H9 (cell line): Measurements from ENCODE around the gene ELF2. TPM values are rescaled to one million over a fixed set of nuclear protein-coding genes. Genes with fewer than 3 reads are reported as not detected.

Experiments
- DNase-seq: peaks from one replicate; pipeline ENCODE4 v3.0.0-alpha.2; 2017
- H2AFZ ChIP-seq: one replicate; pipeline ENCODE4 v1.6.1; 2013; ENCODE audit warnings: mild to moderate bottlenecking, low read length, control low read depth, moderate library complexity
- H2AK5ac ChIP-seq: 2 replicates; pipeline ENCODE4 v1.6.1; 2013; ENCODE audit warnings: low read length, control low read depth, mixed read lengths; ENCODE audit not compliant: insufficient read length
- H2BK120ac ChIP-seq: one replicate; pipeline ENCODE4 v1.6.1; 2013; ENCODE audit warnings: low read depth, mild to moderate bottlenecking, low read length, control low read depth, inconsistent platforms; ENCODE audit not compliant: poor library complexity, severe bottlenecking
- H2BK12ac ChIP-seq: 2 replicates; pipeline ENCODE4 v1.6.1; 2013; ENCODE audit warnings: low read length, control low read depth, mixed read lengths, low read depth; ENCODE audit not compliant: insufficient read length
- H2BK15ac ChIP-seq: 2 replicates; pipeline ENCODE4 v1.6.1; 2013; ENCODE audit warnings: low read depth, low read length, control low read depth
- H2BK20ac ChIP-seq: one replicate; pipeline ENCODE4 v1.6.1; 2013; ENCODE audit warnings: low read depth, mild to moderate bottlenecking, low read length, control low read depth, inconsistent platforms; ENCODE audit not compliant: poor library complexity, severe bottlenecking
- H2BK5ac ChIP-seq: 2 replicates; pipeline ENCODE4 v1.6.1; 2013; ENCODE audit warnings: low read length, control low read depth, mixed read lengths; ENCODE audit not compliant: insufficient read length
- H3K14ac ChIP-seq: 2 replicates; pipeline ENCODE4 v1.6.1; 2013; ENCODE audit warnings: low read length, control low read depth; ENCODE audit not compliant: insufficient read depth
- H3K18ac ChIP-seq: 2 replicates; pipeline ENCODE4 v1.6.1; 2013; ENCODE audit warnings: low read depth, mild to moderate bottlenecking, mixed read lengths, low read length, control low read depth; ENCODE audit not compliant: insufficient read length
- H3K23ac ChIP-seq: 2 replicates; pipeline ENCODE4 v1.6.1; 2013; ENCODE audit warnings: low read length, control low read depth, mixed read lengths, low read depth; ENCODE audit not compliant: insufficient read length
- H3K23me2 ChIP-seq: 2 replicates; pipeline ENCODE4 v1.6.1; 2013; ENCODE audit warnings: low read depth, mild to moderate bottlenecking, mixed read lengths, low read length, control low read depth; ENCODE audit not compliant: insufficient read length, poor library complexity, severe bottlenecking
- H3K27ac ChIP-seq: 2 replicates; pipeline ENCODE4 v1.5.1; 2013; ENCODE audit warnings: low read length, control low read depth, mixed read lengths, low read depth; ENCODE audit not compliant: insufficient read length
- H3K27me3 ChIP-seq: 2 replicates; pipeline ENCODE4 v1.6.1; 2013; ENCODE audit warnings: low read length, control low read depth, inconsistent platforms; ENCODE audit not compliant: insufficient read depth
- H3K4ac ChIP-seq: 2 replicates; pipeline ENCODE4 v1.6.1; 2013; ENCODE audit warnings: low read depth, mild to moderate bottlenecking, control low read depth, inconsistent platforms, low read length, moderate library complexity
- H3K4me1 ChIP-seq: 2 replicates; pipeline ENCODE4 v1.6.1; 2013; ENCODE audit warnings: low read length, control low read depth, inconsistent platforms; ENCODE audit not compliant: insufficient read depth
- H3K4me2 ChIP-seq: 2 replicates; pipeline ENCODE4 v1.6.1; 2013; ENCODE audit warnings: low read length, control low read depth, mixed read lengths; ENCODE audit not compliant: insufficient read length, insufficient read depth
- H3K56ac ChIP-seq: 2 replicates; pipeline ENCODE4 v1.6.1; 2013; ENCODE audit warnings: low read depth, mild to moderate bottlenecking, mixed read lengths, low read length, control low read depth; ENCODE audit not compliant: insufficient read length
- H3K79me1 ChIP-seq: 2 replicates; pipeline ENCODE4 v1.6.1; 2013; ENCODE audit warnings: low read depth, mild to moderate bottlenecking, moderate library complexity, low read length, control low read depth, inconsistent platforms; ENCODE audit not compliant: insufficient read depth, poor library complexity, severe bottlenecking
- H3K79me2 ChIP-seq: 2 replicates; pipeline ENCODE4 v1.6.1; 2013; ENCODE audit warnings: low read length, control low read depth, inconsistent platforms; ENCODE audit not compliant: insufficient read depth
- H3K9ac ChIP-seq: 2 replicates; pipeline ENCODE4 v1.6.1; 2013; ENCODE audit warnings: low read length, control low read depth, mixed read lengths; ENCODE audit not compliant: insufficient read length; ENCODE audit errors: extremely low read depth
- H3K9me3 ChIP-seq: one replicate; pipeline ENCODE4 v1.6.1; 2013; ENCODE audit warnings: low read depth, low read length, inconsistent platforms; ENCODE audit not compliant: control insufficient read depth
- H3T11ph ChIP-seq: one replicate; pipeline ENCODE4 v1.6.1; 2013; ENCODE audit warnings: mild to moderate bottlenecking, low read length, control low read depth, inconsistent platforms
- H4K20me1 ChIP-seq: one replicate; pipeline ENCODE4 v1.6.1; 2013; ENCODE audit not compliant: control insufficient read depth, insufficient read length, insufficient read depth
- H4K5ac ChIP-seq: 2 replicates; pipeline ENCODE4 v1.6.1; 2013; ENCODE audit warnings: low read depth, mild to moderate bottlenecking, mixed read lengths, low read length, control low read depth; ENCODE audit not compliant: insufficient read length
- H4K8ac ChIP-seq: replicated peaks from 2 replicates; pipeline ENCODE4 v1.6.1; 2013; ENCODE audit warnings: low read length, control low read depth, mixed read lengths, low read depth; ENCODE audit not compliant: insufficient read length
- H4K91ac ChIP-seq: 2 replicates; pipeline ENCODE4 v1.6.1; 2013; ENCODE audit warnings: low read depth, mild to moderate bottlenecking, moderate library complexity, mixed read lengths, low read length, control low read depth; ENCODE audit not compliant: insufficient read length
- H3K27ac Mint-ChIP-seq, 3 experiments: 2 replicates in 2 of 3; 3 replicates in 1 of 3; pipeline ENCODE4 v1.8.0; 2020 to 2021; ENCODE audit warnings: mixed read lengths in 3 of 3, mild to moderate bottlenecking in 1 of 3, moderate library complexity in 1 of 3
- H3K27me3 Mint-ChIP-seq: 2 replicates; pipeline ENCODE4 v1.8.0; 2021; ENCODE audit warnings: low read depth, mild to moderate bottlenecking, moderate library complexity, mixed read lengths
- H3K36me3 Mint-ChIP-seq, 3 experiments: 2 replicates in 2 of 3; 3 replicates in 1 of 3; pipeline ENCODE4 v1.8.0; 2020 to 2021; ENCODE audit warnings: low read depth in 3 of 3, mixed read lengths in 3 of 3; ENCODE audit not compliant: insufficient read depth in 1 of 3
- H3K4me1 Mint-ChIP-seq, 2 experiments: 2 replicates each; pipeline ENCODE4 v1.8.0; 2020; ENCODE audit warnings: mixed read lengths in 2 of 2
- H3K4me3 Mint-ChIP-seq, 2 experiments: 2 replicates in 1 of 2; 3 replicates in 1 of 2; pipeline ENCODE4 v1.8.0; 2020 to 2021; ENCODE audit warnings: mild to moderate bottlenecking in 2 of 2, mixed read lengths in 2 of 2, moderate library complexity in 1 of 2
- H3K9me3 Mint-ChIP-seq, 2 experiments: 2 replicates in 1 of 2; 3 replicates in 1 of 2; pipeline ENCODE4 v1.8.0; 2020; ENCODE audit warnings: mild to moderate bottlenecking in 2 of 2, mixed read lengths in 2 of 2, moderate library complexity in 1 of 2
- WGBS: extraction: QIAGEN DNeasy Blood & Tissue Kit; methylation state at CpG from one replicate; pipeline ENCODE4 v1.1.7; 2013; ENCODE audit warnings: missing lambda C conversion rate, low lambda C conversion rate, mixed read lengths; ENCODE audit not compliant: insufficient read length; ENCODE audit errors: extremely low coverage; 5-methylcytosine and 5-hydroxymethylcytosine counted together
- total RNA-seq: library from RNA; stranded (reverse); gene quantifications from 2 replicates; pipeline ENCODE4 v1.2.1, GENCODE V29; 2021
- TF ChIP-seq, protein P1 (sequence below): fragments of 200-600 bp; sonication (generic); conservative IDR thresholded peaks from 3 replicates; pipeline ENCODE4 v1.8.0; 2021; ENCODE audit warnings: antibody characterized with exemption, mild to moderate bottlenecking

ELF2 gene
- total RNA-seq, 1 experiment from 2014 or later: 49.6 TPM

GRCh38 chr4:139011225-139011950 lies 165.6 kb downstream of the ELF2 start:
- Histone ChIP-seq H3K9me3 (peaks cover 7% of the 10 kb centered on the region), H3K4ac (no peak overlapping the region), H2BK5ac (no peak overlapping the region), H3K4me2 (no peak overlapping the region), H3K9ac (no peak overlapping the region), H3K4me1 (peaks cover 7% of the 10 kb centered on the region), H3K23ac (no peak overlapping the region), H2BK120ac (no peak overlapping the region), H3T11ph (no peak overlapping the region), H3K27me3 (no peaks in the 10 kb centered on the region), H3K14ac (no peak overlapping the region), H3K27ac (no peak overlapping the region), H3K79me1 (no peaks in the 10 kb centered on the region), H2BK15ac (no peak overlapping the region), H3K18ac (no peak overlapping the region), H2AK5ac (no peak overlapping the region), H2BK12ac (no peak overlapping the region), H4K5ac (no peak overlapping the region), H3K56ac (no peak overlapping the region), H3K23me2 (peaks cover 4% of the 10 kb centered on the region), H4K91ac (no peak overlapping the region), H2AFZ (no peak overlapping the region), H4K8ac (no peak overlapping the region), H3K79me2 (peaks cover 2% of the 10 kb centered on the region; the same call in 1 of the 2 replicates), H2BK20ac (no peak overlapping the region), H4K20me1 (no peaks in the 10 kb centered on the region)
- no peak overlapping the region for H3K27ac Mint-ChIP-seq
- peaks cover 21 to 26% of the 10 kb centered on the region in 2 experiments for H3K4me1 Mint-ChIP-seq
- TF ChIP-seq, protein P1, sequence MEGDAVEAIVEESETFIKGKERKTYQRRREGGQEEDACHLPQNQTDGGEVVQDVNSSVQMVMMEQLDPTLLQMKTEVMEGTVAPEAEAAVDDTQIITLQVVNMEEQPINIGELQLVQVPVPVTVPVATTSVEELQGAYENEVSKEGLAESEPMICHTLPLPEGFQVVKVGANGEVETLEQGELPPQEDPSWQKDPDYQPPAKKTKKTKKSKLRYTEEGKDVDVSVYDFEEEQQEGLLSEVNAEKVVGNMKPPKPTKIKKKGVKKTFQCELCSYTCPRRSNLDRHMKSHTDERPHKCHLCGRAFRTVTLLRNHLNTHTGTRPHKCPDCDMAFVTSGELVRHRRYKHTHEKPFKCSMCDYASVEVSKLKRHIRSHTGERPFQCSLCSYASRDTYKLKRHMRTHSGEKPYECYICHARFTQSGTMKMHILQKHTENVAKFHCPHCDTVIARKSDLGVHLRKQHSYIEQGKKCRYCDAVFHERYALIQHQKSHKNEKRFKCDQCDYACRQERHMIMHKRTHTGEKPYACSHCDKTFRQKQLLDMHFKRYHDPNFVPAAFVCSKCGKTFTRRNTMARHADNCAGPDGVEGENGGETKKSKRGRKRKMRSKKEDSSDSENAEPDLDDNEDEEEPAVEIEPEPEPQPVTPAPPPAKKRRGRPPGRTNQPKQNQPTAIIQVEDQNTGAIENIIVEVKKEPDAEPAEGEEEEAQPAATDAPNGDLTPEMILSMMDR: no peak
- no peak overlapping the region for H3K4me3 Mint-ChIP-seq
- peaks cover 5 to 8% (median 6%) of the 10 kb centered on the region in 3 experiments; a peak in 5 of 7 replicates for H3K36me3 Mint-ChIP-seq
- peaks cover 8 to 13% of the 10 kb centered on the region in 2 experiments for H3K9me3 Mint-ChIP-seq
- H3K27me3 Mint-ChIP-seq: no peaks in the 10 kb centered on the region; the same call in 1 of the 2 replicates
- DNase-seq: no peak
- WGBS: no CpG with 5 or more reads among the region's 16 CpGs
